GM12878 (cell line): ENCODE measurements around the gene GHDC. TPM values are rescaled to one million over a fixed set of nuclear protein-coding genes. Genes with fewer than 3 reads are reported as not detected.
"Not testable (repeated sequence)": the region's sequence is repeated elsewhere in the genome, so short reads cannot be mapped to it uniquely, and the experiment has no call there.

ENCODE experiments used
- ATAC-seq: fragments of 200-7000 bp; cut with Tn5 transposase; 3 replicates; pipeline ENCODE4 v1.9.1; 2020; ENCODE audit warnings: mild to moderate bottlenecking, moderate library complexity
- BruUV-seq: library from RNA; stranded (reverse); fragments of 400-500 nt; replicated peaks from 2 replicates; lab custom pipeline; 2021; lab: Mats Ljungman, UMichigan
- CTCF ChIA-PET: fragments of 300-600 bp; sonication (Branson Sonifier 250); formaldehyde crosslinking; extraction: SDS; loops from one replicate; lab custom pipeline; 2021; ENCODE audit warnings: inconsistent platforms; lab: Yijun Ruan, JAX
- POLR2A ChIA-PET: fragments of 350-600 bp; formaldehyde crosslinking; extraction: SDS; loops from one replicate; lab custom pipeline; 2021; ENCODE audit warnings: inconsistent platforms; lab: Charles Lee
- RAD21 ChIA-PET: fragments of 300-600 bp; sonication (Branson Sonifier 250); formaldehyde crosslinking; loops from one replicate; lab custom pipeline; 2023; ENCODE audit warnings: antibody characterized with exemption; ENCODE audit not compliant: unreplicated experiment; lab: Charles Lee
- SMC1A ChIA-PET: fragments of 300-600 bp; sonication (Branson Sonifier 250); formaldehyde crosslinking; loops from one replicate; lab custom pipeline; 2023; ENCODE audit not compliant: unreplicated experiment, uncharacterized antibody; lab: Charles Lee
- DNase-seq: peaks from one replicate; pipeline ENCODE4 v3.0.0-alpha.2; 2011; ENCODE audit warnings: low read depth, low spot score
- FAIRE-seq: peaks from 3 replicates; lab custom pipeline; 2011; peaks lifted over from hg19 to GRCh38; lab: Jason Lieb, UNC
- H2AFZ ChIP-seq: 2 replicates; pipeline ENCODE4 v1.6.0; 2011; ENCODE audit warnings: low read depth, low read length, control low read depth; ENCODE audit not compliant: control insufficient read depth
- H3K27ac ChIP-seq: 2 replicates; pipeline ENCODE4 v1.5.1; 2011; ENCODE audit warnings: control low read depth; ENCODE audit not compliant: control insufficient read depth, insufficient read depth
- H3K27me3 ChIP-seq, 2 experiments: replicated peaks in 1 of 2; 2 replicates each; pipeline versions ENCODE4 v1.6.0 to v1.6.1; 2011; ENCODE audit warnings: low read length in 1 of 2; ENCODE audit not compliant: control insufficient read depth in 2 of 2, insufficient read depth in 2 of 2
- H3K36me3 ChIP-seq, 2 experiments: 2 replicates each; pipeline ENCODE4 v1.5.1; 2011; ENCODE audit warnings: low read length in 1 of 2; ENCODE audit not compliant: control insufficient read depth in 2 of 2, insufficient read depth in 2 of 2
- H3K4me1 ChIP-seq: 2 replicates; pipeline ENCODE4 v1.6.1; 2011; ENCODE audit warnings: mild to moderate bottlenecking, low read length, moderate library complexity, mixed read lengths; ENCODE audit not compliant: control insufficient read depth, insufficient read depth
- H3K4me2 ChIP-seq: 2 replicates; pipeline ENCODE4 v1.6.0; 2011; ENCODE audit warnings: control low read depth; ENCODE audit not compliant: control insufficient read depth, insufficient read depth
- H3K4me3 ChIP-seq: fragments of 200-600 bp; sonication (generic); 2 replicates; pipeline ENCODE4 v1.5.1; 2016
- H3K79me2 ChIP-seq: 2 replicates; pipeline ENCODE4 v1.6.0; 2011; ENCODE audit warnings: low read length; ENCODE audit not compliant: control insufficient read depth, insufficient read depth
- H3K9ac ChIP-seq: 2 replicates; pipeline ENCODE4 v1.8.0; 2011; ENCODE audit warnings: low read length, control low read depth, mixed read lengths; ENCODE audit not compliant: control insufficient read depth, insufficient read depth
- H3K9me3 ChIP-seq: replicated peaks from 3 replicates; pipeline ENCODE4 v1.5.1; 2011; ENCODE audit warnings: mild to moderate bottlenecking, low read length; ENCODE audit not compliant: control insufficient read depth, insufficient read depth
- H4K20me1 ChIP-seq: 2 replicates; pipeline ENCODE4 v1.6.0; 2011; ENCODE audit not compliant: control insufficient read depth, insufficient read depth
- BACH1 ChIP-seq: fragments of 450-650 bp; IDR thresholded peaks from 2 replicates; pipeline ENCODE4 v1.6.1; 2017; ENCODE audit warnings: mild to moderate bottlenecking, borderline replicate concordance
- E4F1 ChIP-seq: fragments of 450-650 bp; IDR thresholded peaks from 2 replicates; pipeline ENCODE4 v1.6.1; 2018; ENCODE audit warnings: borderline replicate concordance, mild to moderate bottlenecking; ENCODE audit not compliant: partially characterized antibody
- NFYA ChIP-seq: IDR thresholded peaks from 2 replicates; pipeline ENCODE4 v1.6.1; 2011; ENCODE audit warnings: low read depth, mild to moderate bottlenecking, low read length, improper control_type of control experiment, borderline replicate concordance
- NR2C2 ChIP-seq: IDR thresholded peaks from 2 replicates; pipeline ENCODE4 v1.6.1; 2011; ENCODE audit warnings: borderline replicate concordance, low read depth; ENCODE audit not compliant: control insufficient read depth, insufficient read length
- POLR2AphosphoS2 ChIP-seq: IDR thresholded peaks from 2 replicates; pipeline ENCODE4 v1.6.1; 2011; ENCODE audit warnings: low read depth, mild to moderate bottlenecking, low read length, improper control_type of control experiment, moderate library complexity
- RBBP5 ChIP-seq: fragments of 200-600 bp; sonication (generic); conservative IDR thresholded peaks from 2 replicates; pipeline ENCODE4 v1.6.1; 2016
- SP1 ChIP-seq: IDR thresholded peaks from one replicate; pipeline ENCODE4 v1.6.1; 2011; ENCODE audit warnings: low read depth, low read length
- WGBS: methylation state at CpG from one replicate; pipeline ENCODE4 v1.1.6; 2016; ENCODE audit warnings: low lambda C conversion rate; ENCODE audit not compliant: insufficient replicate concordance, insufficient coverage; ENCODE audit errors: missing lambda C conversion rate; 5-methylcytosine and 5-hydroxymethylcytosine counted together
- in situ Hi-C: fragments of 300-500 bp; cut with MboI; formaldehyde crosslinking; loops from 9 replicates; pipeline ENCODE4 v1.14.3; 2018; ENCODE audit warnings: mixed read lengths
- intact Hi-C: fragments of 100-400 bp; cut with micrococcal nuclease; formaldehyde crosslinking; loops from one replicate; pipeline ENCODE4 v1.14.2; 2022; ENCODE audit not compliant: unreplicated experiment
- polyA plus RNA-seq, 11 experiments: library from polyadenylated mRNA; depleted of rRNA in 4 of 11; unstranded in 6 of 11; stranded (reverse) in 5 of 11; fragments of >200 nt; fragmentation: Nextera tagmentation in 4 of 11; fragmentation: Illumina TruSeq in 1 of 11; extraction: Ambion mirVana in 4 of 11; extraction: Trizol in 1 of 11; gene quantifications; 1 replicate in 1 of 11; 2 replicates in 10 of 11; pipeline versions ENCODE4 v1.2.1 to v1.2.3, GENCODE V29; 2011 to 2016; ENCODE audit warnings: inconsistent platforms in 2 of 11, missing spikeins in 2 of 11, low read depth in 1 of 11
- total RNA-seq, 4 experiments: library from RNA; depleted of rRNA in 3 of 4; stranded (reverse); fragments of >200 nt in 3 of 4; fragmentation: Illumina TruSeq in 1 of 4; extraction: Trizol in 1 of 4; gene quantifications; 2 replicates each; pipeline versions ENCODE4 v1.2.1 to v1.2.3, GENCODE V29; 2013 to 2021

Gene GHDC
- total and polyA plus RNA-seq, 10 of the 15 experiments (the other 5 are each of a cell fraction or from before 2014, with no cell fraction given), result 0.72 to 20.6 (median 12.9) TPM

DNA sequence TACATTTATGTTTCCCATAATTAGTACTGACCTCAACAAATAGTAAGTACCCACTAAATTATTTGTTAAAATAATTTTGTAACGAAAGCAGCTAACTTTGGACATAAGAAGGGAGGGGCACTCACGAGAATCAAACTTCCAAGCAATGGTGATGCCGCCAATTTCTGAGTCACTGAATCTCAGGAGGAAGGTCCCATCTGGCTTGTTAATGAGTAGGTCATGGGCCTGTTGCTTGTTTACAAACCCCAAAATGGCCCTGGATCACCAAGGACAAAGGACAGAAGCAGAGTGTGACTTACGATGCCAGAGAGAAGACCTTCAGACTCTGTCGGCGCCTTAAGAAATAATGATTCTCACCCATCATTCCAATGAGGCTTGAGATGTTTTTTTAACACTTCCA lies 15.8 kb upstream of the GHDC start:
- Histone ChIP-seq H3K79me2 (no peaks in the 10 kb centered on the region), H3K9ac (no peak overlapping the region), H3K27ac (no peak overlapping the region), H2AFZ (no peak overlapping the region), H3K4me2 (no peak overlapping the region), H3K9me3 (no peaks in the 10 kb centered on the region), H3K36me3 (peaks cover 2 to 38% of the 10 kb centered on the region in 2 experiments; a peak in 3 of 4 replicates), H3K4me1 (no peaks in the 10 kb centered on the region), H3K4me3 (no peak overlapping the region), H3K27me3 (no peaks in the 10 kb centered on the region), H4K20me1 (no peaks in the 10 kb centered on the region)
- DNase-seq, result no peak
- TF ChIP-seq NR2C2 (no peak), POLR2AphosphoS2 (no peak), SP1 (no peak), E4F1 (no peak), RBBP5 (no peak), NFYA (no peak), BACH1 (no peak)
- ChIA-PET RAD21 (no interaction called here), SMC1A (interaction anchor here (0.8 kb wide), 1 partner anchor 80 kb away, joined by 3 read pairs; no protein-coding TSS in a partner anchor), CTCF (interaction anchor here (1.0 kb wide), 1 partner anchor 26 kb away, joined by 3 read pairs; no protein-coding TSS in a partner anchor), POLR2A (no interaction called here)
- intact Hi-C loops (no loop called here), in situ Hi-C loops (no loop called here)
- no peak for FAIRE-seq
- 95% methylated on average over 6 of the region's 6 CpGs for WGBS
- no peak for ATAC-seq
- no TSS peak for BruUV-seq

DNA sequence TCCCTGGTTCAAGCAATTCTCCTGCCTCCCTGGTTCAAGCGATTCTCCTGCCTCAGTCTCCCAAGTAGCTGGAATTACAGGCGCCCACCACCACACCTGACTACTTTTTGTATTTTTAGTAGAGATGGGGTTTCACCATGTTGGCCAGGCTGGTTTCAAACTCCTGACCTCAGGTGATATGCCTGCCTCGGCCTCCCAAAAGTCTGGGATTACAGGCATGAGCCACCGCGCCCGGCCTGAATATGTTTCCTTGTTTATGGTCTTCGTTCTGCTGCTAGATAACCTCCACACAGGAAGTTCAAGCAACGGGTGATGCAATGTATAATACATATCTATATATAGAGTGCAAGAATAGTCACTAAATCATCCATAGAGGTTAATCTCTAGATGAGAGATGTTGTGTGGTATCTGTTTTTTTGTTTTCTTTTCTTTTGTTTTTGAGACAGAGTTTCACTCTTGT lies 11.9 kb upstream of the GHDC start:
- H3K9me3 ChIP-seq, intact Hi-C loops, POLR2A ChIA-PET, SMC1A ChIA-PET, in situ Hi-C loops, H3K4me3 ChIP-seq, H3K4me2 ChIP-seq, H4K20me1 ChIP-seq, CTCF ChIA-PET, H3K27ac ChIP-seq, FAIRE-seq, DNase-seq, BruUV-seq, H3K9ac ChIP-seq, H3K27me3 ChIP-seq, H3K4me1 ChIP-seq, H2AFZ ChIP-seq, H3K79me2 ChIP-seq, RAD21 ChIA-PET, ATAC-seq: not testable (repeated sequence)
- H3K36me3 ChIP-seq, result peaks cover 6 to 37% of the 10 kb centered on the region in 2 experiments
- 80% methylated on average over 8 of the region's 8 CpGs for WGBS
